ENCODE results near the gene SEZ6. TPM values are rescaled to one million over a fixed set of nuclear protein-coding genes. Genes with fewer than 3 reads are reported as not detected.

The SEZ6 gene
- total RNA-seq, 4 donors from 2014 or later = 0.42 to 0.83 (median 0.52) TPM; not detected in 1

GRCh38 chr17:29041091-29041490 is 35.3 kb upstream of the SEZ6 start:
- intact Hi-C loops (cut with DNase I) = no loop called here
- Histone ChIP-seq H3K4me1 (peaks cover 6 to 22% (median 15%) of the 10 kb centered on the region in 4 donors), H3K27ac (replicated peaks in 1 of 4) (no peak overlapping the region), H3K27me3 (no peaks in the 10 kb centered on the region), H3K36me3 (no peaks in the 10 kb centered on the region), H3K4me3 (no peak overlapping the region), H3K9me3 (no peaks in the 10 kb centered on the region)
- DNase-seq (ENCODE audit: extremely low spot score) = no peak
- WGBS = 100% methylated on average over 2 of the region's 2 CpGs
- no peak for TF ChIP-seq POLR2A (IDR thresholded peaks at IDR 0.05; ENCODE audit: low read depth)
- TF ChIP-seq POLR2AphosphoS5 (IDR thresholded peaks at IDR 0.05) = no peak
- TF ChIP-seq CTCF (IDR thresholded peaks at IDR 0.05) = no peak
- TF ChIP-seq EP300 (IDR thresholded peaks at IDR 0.05) = no peak

GRCh38 chr17:29039764-29040598 is 34.1 kb upstream of the SEZ6 start:
- 76% methylated on average over 13 of the region's 13 CpGs for WGBS
- H3K36me3 ChIP-seq = no peaks in the 10 kb centered on the region
- H3K27ac ChIP-seq (replicated peaks in 1 of 4) = no peak overlapping the region
- H3K4me3 ChIP-seq = no peak overlapping the region
- peaks cover 6 to 22% (median 15%) of the 10 kb centered on the region in 4 donors for H3K4me1 ChIP-seq
- peaks cover 0 to 8% (median under 1%) of the 10 kb centered on the region in 4 donors for H3K9me3 ChIP-seq
- no peak for DNase-seq (ENCODE audit: extremely low spot score)
- intact Hi-C loops (cut with DNase I) = no loop called here
- TF ChIP-seq CTCF (IDR thresholded peaks at IDR 0.05) = no peak
- TF ChIP-seq POLR2AphosphoS5 (IDR thresholded peaks at IDR 0.05) = no peak
- TF ChIP-seq EP300 (IDR thresholded peaks at IDR 0.05) = no peak
- TF ChIP-seq POLR2A (IDR thresholded peaks at IDR 0.05; ENCODE audit: low read depth) = no peak
- H3K27me3 ChIP-seq = no peaks in the 10 kb centered on the region

- no peak overlapping the region for H3K4me3 ChIP-seq
- H3K9me3 ChIP-seq = peaks cover 0 to 20% (median 12%) of the 10 kb centered on the region in 4 donors
Measured at GRCh38 chr17:29038085-29038795, 32.4 kb upstream of the SEZ6 start.

GRCh38 chr17:29037739-29038084 is 31.9 kb upstream of the SEZ6 start:
- 80% methylated on average over 10 of the region's 10 CpGs for WGBS
- TF ChIP-seq POLR2AphosphoS5 (IDR thresholded peaks at IDR 0.05) (no peak), EP300 (IDR thresholded peaks at IDR 0.05) (no peak), POLR2A (IDR thresholded peaks at IDR 0.05; ENCODE audit: low read depth) (no peak), CTCF (IDR thresholded peaks at IDR 0.05) (no peak)

More at GRCh38 chr17:29038085-29038795, 32.4 kb upstream of the SEZ6 start:
- DNase-seq (ENCODE audit: extremely low spot score) = no peak
- Histone ChIP-seq H3K36me3 (no peaks in the 10 kb centered on the region), H3K4me1 (peaks cover 6 to 21% (median 15%) of the 10 kb centered on the region in 4 donors), H3K27ac (replicated peaks in 1 of 4) (no peak overlapping the region), H3K27me3 (no peaks in the 10 kb centered on the region)
- WGBS = 52% methylated on average over 15 of the region's 15 CpGs
- intact Hi-C loops (cut with DNase I) = no loop called here
- TF ChIP-seq EP300 (IDR thresholded peaks at IDR 0.05) = no peak
- TF ChIP-seq POLR2AphosphoS5 (IDR thresholded peaks at IDR 0.05) = no peak
- no peak for TF ChIP-seq CTCF (IDR thresholded peaks at IDR 0.05)
- no peak for TF ChIP-seq POLR2A (IDR thresholded peaks at IDR 0.05; ENCODE audit: low read depth)

More at GRCh38 chr17:29037739-29038084, 31.9 kb upstream of the SEZ6 start:
- H3K36me3 ChIP-seq = no peaks in the 10 kb centered on the region
- H3K9me3 ChIP-seq = peaks cover 0 to 20% (median 12%) of the 10 kb centered on the region in 4 donors
- H3K4me1 ChIP-seq = peaks cover 2 to 15% (median 11%) of the 10 kb centered on the region in 4 donors
- intact Hi-C loops (cut with DNase I) = no loop called here
- no peaks in the 10 kb centered on the region for H3K27me3 ChIP-seq
- H3K4me3 ChIP-seq = no peak overlapping the region
- no peak overlapping the region for H3K27ac ChIP-seq (replicated peaks in 1 of 4)
- DNase-seq (ENCODE audit: extremely low spot score) = no peak

Measured in esophagus muscularis mucosa (tissue), 4 donors.